Liver (tissue), 3 donors: ENCODE results near the gene HTRA1.

ENCODE experiments used
- EGR1 ChIP-seq, 2 donors: IDR thresholded peaks; 2 replicates each; pipeline ENCODE4 v1.6.1; 2016 to 2018; ENCODE audit warnings: antibody characterized with exemption in 2 of 2, low read depth in 2 of 2
- FOXA1 ChIP-seq: IDR thresholded peaks from 2 replicates; pipeline ENCODE4 v1.6.1; 2016; ENCODE audit warnings: antibody characterized with exemption
- HNF4A ChIP-seq, 2 donors: conservative IDR thresholded peaks; 2 replicates each; pipeline ENCODE4 v1.6.1; 2016; ENCODE audit warnings: antibody characterized with exemption in 2 of 2, mild to moderate bottlenecking in 2 of 2
- JUND ChIP-seq, 2 donors: IDR thresholded peaks; 2 replicates each; pipeline ENCODE4 v1.6.1; 2016; ENCODE audit warnings: antibody characterized with exemption in 2 of 2
- NR2F2 ChIP-seq: IDR thresholded peaks from 2 replicates; pipeline ENCODE4 v1.6.1; 2016; ENCODE audit warnings: antibody characterized with exemption
- RAD21 ChIP-seq, 2 donors: IDR thresholded peaks; 2 replicates each; pipeline ENCODE4 v1.6.1; 2016; ENCODE audit warnings: antibody characterized with exemption in 2 of 2, mild to moderate bottlenecking in 2 of 2
- RXRA ChIP-seq, 2 donors: IDR thresholded peaks; 2 replicates each; pipeline ENCODE4 v1.6.1; 2017 to 2018; ENCODE audit warnings: antibody characterized with exemption in 2 of 2, mild to moderate bottlenecking in 1 of 2
- SP1 ChIP-seq: IDR thresholded peaks from 2 replicates; pipeline ENCODE4 v1.6.1; 2018; ENCODE audit warnings: antibody characterized with exemption, mild to moderate bottlenecking
- TAF1 ChIP-seq: conservative IDR thresholded peaks from 2 replicates; pipeline ENCODE4 v1.6.1; 2016; ENCODE audit warnings: antibody characterized with exemption, mild to moderate bottlenecking
- TF ChIP-seq, protein P1 (sequence below): fragments of 150-350 bp; IDR thresholded peaks from 2 replicates; pipeline ENCODE4 v1.5.1; 2017; ENCODE audit warnings: improper control_type of control experiment, low read depth, low read length; ENCODE audit not compliant: missing input control
- TF ChIP-seq, protein P2 (sequence below): IDR thresholded peaks from 2 replicates; pipeline ENCODE4 v1.6.1; 2016; ENCODE audit warnings: antibody characterized with exemption
- TF ChIP-seq, protein P3 (sequence below): IDR thresholded peaks from 2 replicates; pipeline ENCODE4 v1.6.1; 2016; ENCODE audit warnings: antibody characterized with exemption
- TF ChIP-seq, protein P4 (sequence below): IDR thresholded peaks from 2 replicates; pipeline ENCODE4 v1.6.1; 2016; ENCODE audit warnings: antibody characterized with exemption, mild to moderate bottlenecking
- TF ChIP-seq, protein P5 (sequence below): IDR thresholded peaks from 2 replicates; pipeline ENCODE4 v1.6.1; 2016; ENCODE audit warnings: antibody characterized with exemption
- donor health status: healthy.
- donor health status: healthy.

DNA sequence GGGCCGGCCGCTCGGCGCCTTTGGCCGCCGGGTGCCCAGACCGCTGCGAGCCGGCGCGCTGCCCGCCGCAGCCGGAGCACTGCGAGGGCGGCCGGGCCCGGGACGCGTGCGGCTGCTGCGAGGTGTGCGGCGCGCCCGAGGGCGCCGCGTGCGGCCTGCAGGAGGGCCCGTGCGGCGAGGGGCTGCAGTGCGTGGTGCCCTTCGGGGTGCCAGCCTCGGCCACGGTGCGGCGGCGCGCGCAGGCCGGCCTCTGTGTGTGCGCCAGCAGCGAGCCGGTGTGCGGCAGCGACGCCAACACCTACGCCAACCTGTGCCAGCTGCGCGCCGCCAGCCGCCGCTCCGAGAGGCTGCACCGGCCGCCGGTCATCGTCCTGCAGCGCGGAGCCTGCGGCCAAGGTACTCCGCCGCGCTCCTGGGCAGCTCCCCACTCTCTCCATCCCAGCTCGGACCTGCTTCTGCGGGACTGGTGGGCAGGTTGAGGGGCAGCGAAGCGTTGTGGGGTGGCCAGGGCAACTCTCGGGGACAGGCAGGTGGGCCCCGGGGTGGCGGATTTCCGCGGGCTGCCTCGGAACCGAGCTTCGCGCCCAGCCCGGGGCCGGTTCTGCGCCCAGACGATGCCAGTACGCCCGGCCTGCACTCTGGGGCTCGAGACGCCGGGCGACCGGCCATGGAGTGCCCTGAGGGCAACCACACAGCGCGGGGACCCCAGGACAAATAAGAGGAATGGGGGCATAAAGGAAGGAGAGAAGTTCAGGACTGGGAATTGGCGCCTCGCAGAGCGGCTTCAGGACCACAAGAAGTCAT, 578 bp downstream of the HTRA1 start:
- TF ChIP-seq, protein P1, sequence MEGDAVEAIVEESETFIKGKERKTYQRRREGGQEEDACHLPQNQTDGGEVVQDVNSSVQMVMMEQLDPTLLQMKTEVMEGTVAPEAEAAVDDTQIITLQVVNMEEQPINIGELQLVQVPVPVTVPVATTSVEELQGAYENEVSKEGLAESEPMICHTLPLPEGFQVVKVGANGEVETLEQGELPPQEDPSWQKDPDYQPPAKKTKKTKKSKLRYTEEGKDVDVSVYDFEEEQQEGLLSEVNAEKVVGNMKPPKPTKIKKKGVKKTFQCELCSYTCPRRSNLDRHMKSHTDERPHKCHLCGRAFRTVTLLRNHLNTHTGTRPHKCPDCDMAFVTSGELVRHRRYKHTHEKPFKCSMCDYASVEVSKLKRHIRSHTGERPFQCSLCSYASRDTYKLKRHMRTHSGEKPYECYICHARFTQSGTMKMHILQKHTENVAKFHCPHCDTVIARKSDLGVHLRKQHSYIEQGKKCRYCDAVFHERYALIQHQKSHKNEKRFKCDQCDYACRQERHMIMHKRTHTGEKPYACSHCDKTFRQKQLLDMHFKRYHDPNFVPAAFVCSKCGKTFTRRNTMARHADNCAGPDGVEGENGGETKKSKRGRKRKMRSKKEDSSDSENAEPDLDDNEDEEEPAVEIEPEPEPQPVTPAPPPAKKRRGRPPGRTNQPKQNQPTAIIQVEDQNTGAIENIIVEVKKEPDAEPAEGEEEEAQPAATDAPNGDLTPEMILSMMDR: no peak
- TF ChIP-seq, protein P2, sequence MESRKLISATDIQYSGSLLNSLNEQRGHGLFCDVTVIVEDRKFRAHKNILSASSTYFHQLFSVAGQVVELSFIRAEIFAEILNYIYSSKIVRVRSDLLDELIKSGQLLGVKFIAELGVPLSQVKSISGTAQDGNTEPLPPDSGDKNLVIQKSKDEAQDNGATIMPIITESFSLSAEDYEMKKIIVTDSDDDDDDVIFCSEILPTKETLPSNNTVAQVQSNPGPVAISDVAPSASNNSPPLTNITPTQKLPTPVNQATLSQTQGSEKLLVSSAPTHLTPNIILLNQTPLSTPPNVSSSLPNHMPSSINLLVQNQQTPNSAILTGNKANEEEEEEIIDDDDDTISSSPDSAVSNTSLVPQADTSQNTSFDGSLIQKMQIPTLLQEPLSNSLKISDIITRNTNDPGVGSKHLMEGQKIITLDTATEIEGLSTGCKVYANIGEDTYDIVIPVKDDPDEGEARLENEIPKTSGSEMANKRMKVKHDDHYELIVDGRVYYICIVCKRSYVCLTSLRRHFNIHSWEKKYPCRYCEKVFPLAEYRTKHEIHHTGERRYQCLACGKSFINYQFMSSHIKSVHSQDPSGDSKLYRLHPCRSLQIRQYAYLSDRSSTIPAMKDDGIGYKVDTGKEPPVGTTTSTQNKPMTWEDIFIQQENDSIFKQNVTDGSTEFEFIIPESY: no peak
- TF ChIP-seq, protein P3, sequence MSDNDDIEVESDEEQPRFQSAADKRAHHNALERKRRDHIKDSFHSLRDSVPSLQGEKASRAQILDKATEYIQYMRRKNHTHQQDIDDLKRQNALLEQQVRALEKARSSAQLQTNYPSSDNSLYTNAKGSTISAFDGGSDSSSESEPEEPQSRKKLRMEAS: no peak
- TF ChIP-seq TAF1 (no peak), HNF4A (conservative IDR thresholded peaks at IDR 0.05) (no peak), EGR1 (IDR thresholded peaks at IDR 0.05; ENCODE audit: low read depth in 2 of 2) (no peak), RAD21 (IDR thresholded peaks at IDR 0.05) (no peak), FOXA1 (no peak), RXRA (IDR thresholded peaks at IDR 0.05) (no peak), SP1 (no peak), JUND (IDR thresholded peaks at IDR 0.05) (no peak), NR2F2 (no peak)
- TF ChIP-seq, protein P4, sequence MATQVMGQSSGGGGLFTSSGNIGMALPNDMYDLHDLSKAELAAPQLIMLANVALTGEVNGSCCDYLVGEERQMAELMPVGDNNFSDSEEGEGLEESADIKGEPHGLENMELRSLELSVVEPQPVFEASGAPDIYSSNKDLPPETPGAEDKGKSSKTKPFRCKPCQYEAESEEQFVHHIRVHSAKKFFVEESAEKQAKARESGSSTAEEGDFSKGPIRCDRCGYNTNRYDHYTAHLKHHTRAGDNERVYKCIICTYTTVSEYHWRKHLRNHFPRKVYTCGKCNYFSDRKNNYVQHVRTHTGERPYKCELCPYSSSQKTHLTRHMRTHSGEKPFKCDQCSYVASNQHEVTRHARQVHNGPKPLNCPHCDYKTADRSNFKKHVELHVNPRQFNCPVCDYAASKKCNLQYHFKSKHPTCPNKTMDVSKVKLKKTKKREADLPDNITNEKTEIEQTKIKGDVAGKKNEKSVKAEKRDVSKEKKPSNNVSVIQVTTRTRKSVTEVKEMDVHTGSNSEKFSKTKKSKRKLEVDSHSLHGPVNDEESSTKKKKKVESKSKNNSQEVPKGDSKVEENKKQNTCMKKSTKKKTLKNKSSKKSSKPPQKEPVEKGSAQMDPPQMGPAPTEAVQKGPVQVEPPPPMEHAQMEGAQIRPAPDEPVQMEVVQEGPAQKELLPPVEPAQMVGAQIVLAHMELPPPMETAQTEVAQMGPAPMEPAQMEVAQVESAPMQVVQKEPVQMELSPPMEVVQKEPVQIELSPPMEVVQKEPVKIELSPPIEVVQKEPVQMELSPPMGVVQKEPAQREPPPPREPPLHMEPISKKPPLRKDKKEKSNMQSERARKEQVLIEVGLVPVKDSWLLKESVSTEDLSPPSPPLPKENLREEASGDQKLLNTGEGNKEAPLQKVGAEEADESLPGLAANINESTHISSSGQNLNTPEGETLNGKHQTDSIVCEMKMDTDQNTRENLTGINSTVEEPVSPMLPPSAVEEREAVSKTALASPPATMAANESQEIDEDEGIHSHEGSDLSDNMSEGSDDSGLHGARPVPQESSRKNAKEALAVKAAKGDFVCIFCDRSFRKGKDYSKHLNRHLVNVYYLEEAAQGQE: no peak
- TF ChIP-seq, protein P5, sequence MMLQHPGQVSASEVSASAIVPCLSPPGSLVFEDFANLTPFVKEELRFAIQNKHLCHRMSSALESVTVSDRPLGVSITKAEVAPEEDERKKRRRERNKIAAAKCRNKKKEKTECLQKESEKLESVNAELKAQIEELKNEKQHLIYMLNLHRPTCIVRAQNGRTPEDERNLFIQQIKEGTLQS: no peak
